NAMALWA (cell line): ENCODE data around the gene MYO18A.
"Not testable (repeated sequence)": the region's sequence is repeated elsewhere in the genome, so short reads cannot be mapped to it uniquely, and the experiment has no call there.

Experiments used
- DNase-seq: peaks from one replicate; pipeline ENCODE4 v3.0.0-alpha.2; 2015; ENCODE audit warnings: low spot score

Gene MYO18A

GRCh38 chr17:29147228-29147627 lies 33.0 kb downstream of the MYO18A start:
- not testable (repeated sequence) for DNase-seq

GRCh38 chr17:29146369-29146972 lies 33.7 kb downstream of the MYO18A start:
- DNase-seq = no peak

GRCh38 chr17:29145289-29146073 lies 34.7 kb downstream of the MYO18A start:
- DNase-seq = peak; percentile 88

- peak; percentile 80 for DNase-seq
These were observed 36.3 kb downstream of the MYO18A start for GRCh38 chr17:29143894-29144293.

GRCh38 chr17:29141514-29141876 lies 38.7 kb downstream of the MYO18A start:
- DNase-seq = no peak

- peak; percentile 72 for DNase-seq
These were observed 39.3 kb downstream of the MYO18A start for GRCh38 chr17:29140631-29141513.

GRCh38 chr17:29140051-29140621 lies 40.1 kb downstream of the MYO18A start:
- peak; percentile 74 for DNase-seq

- DNase-seq = peak; percentile 67
These were observed 41.1 kb downstream of the MYO18A start for GRCh38 chr17:29138971-29139691.

- peak; percentile 53 for DNase-seq
These were observed 41.8 kb downstream of the MYO18A start for GRCh38 chr17:29138184-29138955.

- DNase-seq = no peak
These were observed 43.0 kb downstream of the MYO18A start for GRCh38 chr17:29136998-29137730.

GRCh38 chr17:29135464-29135863 lies 44.7 kb downstream of the MYO18A start:
- DNase-seq = no peak

GRCh38 chr17:29133121-29133713 lies 47.0 kb downstream of the MYO18A start:
- DNase-seq = no peak

- DNase-seq = no peak
These were observed 48.1 kb downstream of the MYO18A start for GRCh38 chr17:29131814-29132682.

GRCh38 chr17:29129731-29130130 lies 50.5 kb downstream of the MYO18A start:
- no peak for DNase-seq

GRCh38 chr17:29127840-29128239 lies 52.4 kb downstream of the MYO18A start:
- no peak for DNase-seq

- no peak for DNase-seq
These were observed 53.8 kb downstream of the MYO18A start for GRCh38 chr17:29126268-29126930.

GRCh38 chr17:29125651-29126050 lies 54.5 kb downstream of the MYO18A start:
- no peak for DNase-seq

GRCh38 chr17:29124925-29125273 lies 55.3 kb downstream of the MYO18A start:
- no peak for DNase-seq
